Measurements from ENCODE around the gene METTL26.
A peak's percentile ranks its signal among the peaks of the same experiment; 100 is the strongest.

Gene METTL26

DNA sequence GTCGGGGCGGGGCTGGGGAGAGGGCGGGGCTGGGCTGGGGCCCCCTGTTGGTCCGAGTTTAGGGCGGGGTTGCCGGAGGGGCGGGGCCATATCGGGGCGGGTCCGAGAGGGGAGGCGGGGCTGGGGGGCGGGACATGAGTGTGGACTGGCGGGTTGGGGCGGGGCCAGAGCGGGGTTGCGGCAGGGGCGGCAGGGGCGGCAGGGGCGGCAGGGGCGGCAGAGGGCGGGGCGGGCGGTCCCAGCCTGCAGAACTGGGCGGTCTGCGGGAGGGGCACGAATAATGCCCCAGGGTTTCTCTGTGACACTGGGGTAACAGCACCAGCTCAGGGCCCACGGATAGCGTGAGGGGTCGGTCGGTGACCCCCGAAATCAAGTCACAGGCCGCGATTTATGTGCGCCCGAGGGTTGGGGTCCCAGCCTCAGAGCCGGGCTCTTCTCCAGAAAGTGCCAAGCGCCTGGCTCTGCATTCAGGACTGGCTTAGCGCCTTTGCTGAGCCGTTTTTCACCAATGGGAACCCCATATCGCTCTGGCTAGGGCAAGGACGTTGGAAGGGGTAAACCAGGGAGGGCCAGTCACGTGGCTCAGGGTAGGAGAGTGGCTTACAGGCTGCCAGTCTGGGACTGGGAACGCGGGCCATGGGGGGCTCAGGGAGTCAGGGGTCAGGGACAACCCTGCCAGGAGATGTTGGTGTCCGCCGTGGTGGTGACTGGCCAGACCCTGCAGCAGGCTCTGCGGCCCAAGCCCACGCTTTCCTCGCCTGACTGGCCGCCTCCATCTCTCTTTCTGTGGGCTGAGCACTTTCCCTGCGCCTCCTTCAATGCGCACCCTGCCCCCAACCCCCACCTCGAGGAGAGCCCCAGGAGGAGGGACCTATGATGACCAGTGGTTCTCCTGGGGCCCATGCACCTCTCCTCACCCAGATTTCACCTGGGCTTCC is 1.2 kb upstream of the METTL26 start:
- DNase-seq: peak; percentile 87 to 91

DNA sequence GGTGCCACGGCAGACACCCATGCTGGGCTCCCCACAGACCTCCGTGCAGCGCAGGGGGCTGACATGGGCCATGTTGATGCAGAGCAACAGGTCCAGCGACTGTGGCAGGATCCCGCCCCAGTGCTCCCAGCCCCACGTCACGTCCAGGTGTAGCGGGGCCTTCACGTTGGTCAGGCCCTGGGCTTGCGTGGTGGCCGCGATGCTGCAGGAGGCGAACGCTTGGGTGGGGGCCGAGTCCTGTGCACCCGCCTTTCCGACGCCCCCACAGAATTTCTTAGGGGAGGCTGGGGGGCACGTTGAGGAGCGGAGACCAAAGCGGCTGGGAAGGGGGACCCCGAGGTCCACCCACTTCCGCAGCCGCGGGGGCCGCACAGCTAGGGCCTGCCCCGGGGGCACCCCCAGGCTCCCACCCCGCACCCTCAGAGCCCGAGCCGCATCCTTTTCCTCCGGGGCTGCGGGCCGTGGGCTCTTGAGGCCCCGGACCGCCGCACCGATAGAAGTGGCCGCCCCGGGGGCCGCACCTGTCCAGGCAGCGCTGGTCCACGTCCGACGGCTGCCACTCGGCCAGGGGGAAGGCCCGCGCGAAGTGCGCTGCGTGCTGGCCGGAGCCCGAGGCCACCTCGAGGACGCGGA is 416 bp downstream of the METTL26 start:
- DNase-seq: no peak

DNA sequence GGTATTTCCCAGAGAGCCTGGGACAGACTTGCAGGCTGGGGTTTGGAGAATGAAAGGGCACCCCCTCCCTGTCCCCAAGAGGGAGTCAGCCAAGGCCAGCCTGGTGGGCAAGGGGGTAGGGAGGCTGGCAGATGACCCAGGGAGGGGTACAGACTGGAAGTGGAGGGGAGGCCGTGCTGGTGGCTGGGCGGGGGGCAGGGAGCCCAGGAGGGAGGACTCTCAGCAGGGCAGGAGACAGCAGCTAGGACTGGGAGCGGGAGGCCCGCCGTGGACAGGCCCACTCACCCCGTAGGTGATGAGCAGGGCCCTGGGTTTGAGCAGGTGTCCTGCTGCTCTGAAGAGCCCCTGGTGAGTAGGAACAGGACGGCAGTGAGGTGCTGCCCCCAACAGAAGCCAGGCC is 1.1 kb downstream of the METTL26 start:
- no peak for DNase-seq

DNA sequence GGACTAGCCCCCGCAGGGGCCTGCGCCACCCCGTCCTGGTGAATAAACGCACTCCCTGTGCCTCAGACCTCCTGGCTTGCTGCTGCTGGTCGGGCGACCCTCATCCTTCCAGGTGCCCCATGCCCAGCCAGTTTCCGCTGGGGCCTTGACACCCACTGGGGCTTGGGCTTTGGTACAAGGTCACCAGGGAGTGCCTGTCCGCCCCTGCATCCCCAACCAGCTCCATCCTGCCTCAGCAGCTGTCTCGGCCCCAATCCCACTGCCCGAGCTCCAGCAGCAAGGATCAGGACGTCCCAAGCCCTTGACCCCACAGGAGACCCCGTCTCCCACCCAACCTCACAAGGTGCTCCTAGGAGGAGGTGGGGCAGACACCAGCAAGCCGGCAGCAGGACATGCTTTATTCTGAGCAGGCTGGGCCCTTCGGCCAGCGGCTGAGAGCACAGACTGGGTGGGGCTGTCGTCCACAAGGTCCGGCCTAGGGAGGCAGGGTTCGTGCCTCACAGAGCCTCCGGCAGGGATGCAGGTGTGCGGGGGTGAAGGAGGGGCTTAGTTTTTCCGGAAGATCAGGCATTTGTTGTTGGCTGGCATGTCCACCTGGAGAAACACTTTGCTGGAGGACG is 1.9 kb downstream of the METTL26 start:
- no peak for DNase-seq

DNA sequence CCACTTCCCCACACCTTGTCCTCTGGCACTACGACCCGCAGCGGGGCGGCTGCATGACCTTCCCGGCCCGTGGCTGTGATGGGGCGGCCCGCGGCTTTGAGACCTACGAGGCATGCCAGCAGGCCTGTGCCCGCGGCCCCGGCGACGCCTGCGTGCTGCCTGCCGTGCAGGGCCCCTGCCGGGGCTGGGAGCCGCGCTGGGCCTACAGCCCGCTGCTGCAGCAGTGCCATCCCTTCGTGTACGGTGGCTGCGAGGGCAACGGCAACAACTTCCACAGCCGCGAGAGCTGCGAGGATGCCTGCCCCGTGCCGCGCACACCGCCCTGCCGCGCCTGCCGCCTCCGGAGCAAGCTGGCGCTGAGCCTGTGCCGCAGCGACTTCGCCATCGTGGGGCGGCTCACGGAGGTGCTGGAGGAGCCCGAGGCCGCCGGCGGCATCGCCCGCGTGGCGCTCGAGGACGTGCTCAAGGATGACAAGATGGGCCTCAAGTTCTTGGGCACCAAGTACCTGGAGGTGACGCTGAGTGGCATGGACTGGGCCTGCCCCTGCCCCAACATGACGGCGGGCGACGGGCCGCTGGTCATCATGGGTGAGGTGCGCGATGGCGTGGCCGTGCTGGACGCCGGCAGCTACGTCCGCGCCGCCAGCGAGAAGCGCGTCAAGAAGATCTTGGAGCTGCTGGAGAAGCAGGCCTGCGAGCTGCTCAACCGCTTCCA is 2.6 kb downstream of the METTL26 start:
- DNase-seq: no peak

DNA sequence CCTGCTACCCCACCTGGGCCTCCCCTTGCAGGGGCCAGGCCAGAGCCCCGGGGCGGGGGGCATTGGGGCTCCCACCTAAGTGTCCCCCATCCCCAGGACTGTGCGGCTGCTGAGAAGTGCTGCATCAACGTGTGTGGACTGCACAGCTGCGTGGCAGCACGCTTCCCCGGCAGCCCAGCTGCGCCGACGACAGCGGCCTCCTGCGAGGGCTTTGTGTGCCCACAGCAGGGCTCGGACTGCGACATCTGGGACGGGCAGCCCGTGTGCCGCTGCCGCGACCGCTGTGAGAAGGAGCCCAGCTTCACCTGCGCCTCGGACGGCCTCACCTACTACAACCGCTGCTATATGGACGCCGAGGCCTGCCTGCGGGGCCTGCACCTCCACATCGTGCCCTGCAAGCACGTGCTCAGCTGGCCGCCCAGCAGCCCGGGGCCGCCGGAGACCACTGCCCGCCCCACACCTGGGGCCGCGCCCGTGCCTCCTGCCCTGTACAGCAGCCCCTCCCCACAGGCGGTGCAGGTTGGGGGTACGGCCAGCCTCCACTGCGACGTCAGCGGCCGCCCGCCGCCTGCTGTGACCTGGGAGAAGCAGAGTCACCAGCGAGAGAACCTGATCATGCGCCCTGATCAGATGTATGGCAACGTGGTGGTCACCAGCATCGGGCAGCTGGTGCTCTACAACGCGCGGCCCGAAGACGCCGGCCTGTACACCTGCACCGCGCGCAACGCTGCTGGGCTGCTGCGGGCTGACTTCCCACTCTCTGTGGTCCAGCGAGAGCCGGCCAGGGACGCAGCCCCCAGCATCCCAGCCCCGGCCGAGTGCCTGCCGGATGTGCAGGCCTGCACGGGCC is 3.4 kb downstream of the METTL26 start:
- DNase-seq: no peak

DNA sequence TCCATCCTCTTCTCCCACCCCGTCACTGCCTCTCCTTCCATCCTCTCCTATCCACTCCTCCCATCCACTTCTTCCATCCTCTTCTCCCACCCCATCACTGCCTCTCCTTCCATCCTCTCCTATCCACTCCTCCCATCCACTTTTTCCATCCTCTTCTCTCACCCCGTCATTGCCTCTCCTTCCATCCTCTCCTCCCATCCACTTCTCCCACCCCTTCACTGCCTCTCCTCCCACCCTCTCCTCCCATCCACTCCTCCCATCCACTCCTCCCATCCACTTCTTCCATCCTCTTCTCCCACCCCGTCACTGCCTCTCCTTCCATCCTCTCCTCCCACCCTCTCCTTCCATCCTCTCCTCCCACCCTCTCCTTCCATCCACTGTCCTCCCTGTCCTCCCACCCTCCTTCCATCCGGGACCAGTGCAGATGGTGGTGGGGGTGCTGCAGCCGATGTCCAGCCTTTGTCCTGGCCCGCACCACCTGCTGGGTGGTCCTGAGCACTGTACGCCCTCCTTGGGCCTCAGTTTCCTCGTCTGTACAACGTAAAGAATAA is 4.2 kb downstream of the METTL26 start:
- no peak for DNase-seq

DNA sequence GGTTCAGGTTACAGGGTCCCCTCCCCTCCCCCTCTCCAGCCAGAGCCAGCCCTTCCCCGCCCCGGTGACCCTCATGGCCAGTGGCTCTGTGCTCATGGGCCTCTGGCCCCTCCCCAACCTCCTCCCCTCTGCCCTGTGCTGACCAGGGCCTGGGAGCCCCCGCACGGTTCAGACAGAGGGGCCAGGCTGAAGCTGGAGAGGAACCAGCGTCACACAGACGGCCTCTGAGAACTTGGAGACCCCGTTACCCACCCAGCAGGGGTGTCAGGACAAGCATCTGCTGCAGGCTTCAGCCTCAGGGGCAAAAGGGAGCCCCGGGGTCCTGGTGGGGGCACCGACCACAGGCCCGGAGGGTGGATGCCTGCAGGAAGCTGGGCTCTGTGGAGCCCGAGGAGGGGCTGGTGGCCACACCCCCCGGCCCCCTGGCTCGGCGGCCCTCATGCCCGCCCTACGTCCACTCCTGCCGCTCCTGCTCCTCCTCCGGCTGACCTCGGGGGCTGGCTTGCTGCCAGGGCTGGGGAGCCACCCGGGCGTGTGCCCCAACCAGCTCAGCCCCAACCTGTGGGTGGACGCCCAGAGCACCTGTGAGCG is 5.2 kb downstream of the METTL26 start, which contains the start of gene WFIKKN1:
WFIKKN1 (plus strand) TSS at position 171 of the 591 bp plus-strand sequence; CDS start at position 440, 269 bp downstream.
- DNase-seq: no peak

DNA sequence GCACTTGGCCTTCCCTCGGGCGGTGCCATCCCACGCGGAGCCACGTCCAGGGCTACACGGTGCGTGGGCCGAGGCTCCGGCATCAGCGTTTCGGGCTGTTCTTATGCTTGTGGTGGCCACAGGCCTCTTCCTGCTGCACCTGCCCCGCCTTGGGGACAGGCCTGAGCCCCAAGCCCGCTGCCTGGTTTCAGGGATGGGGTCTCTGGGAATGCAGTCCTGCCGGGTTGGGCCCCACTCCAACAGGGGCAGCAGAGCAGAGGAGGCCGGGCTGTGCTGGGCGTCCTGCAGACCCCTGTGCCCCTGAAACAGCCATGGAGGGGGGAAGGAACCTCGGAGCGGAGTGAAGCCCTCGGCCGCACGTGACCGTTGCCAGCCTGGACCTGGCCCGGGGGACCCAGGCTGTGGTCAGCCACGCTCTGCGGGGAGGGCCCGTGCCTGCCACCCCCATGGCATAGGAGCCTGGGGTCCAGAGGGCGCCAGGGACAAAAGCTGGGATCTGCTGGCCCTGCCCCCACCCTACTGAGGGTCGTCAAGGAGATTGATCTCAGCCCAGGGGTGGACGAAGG is 5.8 kb downstream of the METTL26 start:
- DNase-seq: no peak

DNA sequence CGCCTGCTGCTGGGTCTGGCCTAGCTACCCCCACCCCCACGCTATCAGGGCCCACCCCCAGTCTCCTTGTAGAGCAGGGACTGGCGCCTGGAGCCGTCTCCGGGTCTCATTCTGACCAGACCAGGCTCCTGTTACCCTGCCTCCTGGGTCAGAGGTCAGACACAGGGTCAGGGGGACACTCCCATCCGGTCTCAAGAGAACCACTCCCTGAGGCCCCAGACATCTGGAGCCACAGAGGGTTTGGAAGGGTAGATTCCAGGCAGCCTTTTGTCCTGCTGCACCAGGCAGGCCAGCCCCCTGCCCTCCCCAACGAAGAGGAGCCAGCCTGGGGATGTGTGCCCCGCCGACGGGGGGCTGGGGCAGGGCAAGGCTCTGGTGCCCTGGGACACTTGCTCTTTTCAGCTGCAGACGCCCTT is 6.3 kb downstream of the METTL26 start:
- DNase-seq: no peak

DNA sequence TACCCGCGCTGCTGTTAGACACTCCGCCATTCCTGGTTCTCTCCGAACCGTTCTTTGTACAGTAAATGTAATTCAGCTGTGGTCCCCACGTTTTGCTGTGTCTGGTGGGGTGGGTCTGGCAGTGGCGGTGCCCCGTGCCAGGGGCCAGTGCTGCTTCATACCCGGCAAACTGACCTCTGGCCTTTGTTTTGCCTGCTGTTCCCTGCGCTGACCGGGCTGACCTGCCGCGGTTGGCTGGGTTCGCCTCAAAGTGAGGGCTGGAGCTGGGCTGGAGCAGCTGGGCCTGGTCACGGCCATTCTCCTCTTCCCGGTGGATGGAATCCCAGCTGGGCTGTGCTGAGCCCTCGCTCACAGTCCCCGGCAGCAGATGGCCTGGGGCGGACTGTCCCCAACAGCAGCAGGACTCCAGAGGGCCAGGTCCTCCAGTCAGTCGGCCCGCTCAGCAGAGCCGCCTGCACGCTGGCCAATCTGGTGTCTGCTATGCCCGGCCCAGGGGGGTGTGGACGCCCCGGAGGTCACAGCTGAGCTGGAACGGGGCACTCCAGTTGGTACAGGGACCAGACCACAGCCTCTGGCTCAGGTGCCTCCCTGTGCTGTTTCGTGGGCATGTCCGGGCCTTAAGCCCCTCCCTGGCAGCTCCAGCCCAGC is 6.8 kb downstream of the METTL26 start:
- DNase-seq: no peak

DNA sequence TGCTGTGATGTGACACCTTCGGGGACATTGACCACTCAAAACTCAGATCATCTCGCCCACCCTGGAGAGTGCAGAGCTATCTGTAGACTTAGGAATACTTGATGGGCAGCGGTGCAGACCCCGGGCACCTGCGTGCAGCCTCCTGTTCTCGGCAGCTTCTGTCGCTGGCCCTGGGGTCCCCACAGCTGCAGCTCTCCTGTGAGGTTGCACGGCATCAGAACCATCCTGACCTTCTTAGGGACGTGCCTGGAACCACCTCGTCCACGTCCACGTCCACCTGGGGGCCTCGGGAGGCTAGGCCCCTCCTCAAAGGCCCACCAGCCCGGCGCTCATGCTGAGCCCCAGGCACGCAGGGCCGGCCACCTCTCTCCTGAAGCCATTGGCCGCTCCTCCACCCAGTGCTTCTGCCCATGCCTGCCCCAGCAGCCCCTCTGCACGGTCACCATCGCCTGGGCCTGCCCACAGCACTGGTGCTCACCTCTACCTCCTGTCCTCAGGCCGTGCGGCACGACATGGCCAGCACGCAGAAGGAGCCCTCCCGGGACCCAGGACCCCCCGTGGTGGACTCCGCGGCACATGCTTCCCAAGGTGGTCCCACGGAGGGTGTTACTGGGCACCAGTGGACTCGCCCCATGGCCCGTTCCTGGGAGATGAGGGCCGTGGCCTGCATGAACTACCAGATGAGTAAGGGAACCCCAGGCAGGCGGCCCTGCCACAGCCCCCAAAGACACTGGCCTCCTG is 7.6 kb downstream of the METTL26 start:
- no peak for DNase-seq

DNA sequence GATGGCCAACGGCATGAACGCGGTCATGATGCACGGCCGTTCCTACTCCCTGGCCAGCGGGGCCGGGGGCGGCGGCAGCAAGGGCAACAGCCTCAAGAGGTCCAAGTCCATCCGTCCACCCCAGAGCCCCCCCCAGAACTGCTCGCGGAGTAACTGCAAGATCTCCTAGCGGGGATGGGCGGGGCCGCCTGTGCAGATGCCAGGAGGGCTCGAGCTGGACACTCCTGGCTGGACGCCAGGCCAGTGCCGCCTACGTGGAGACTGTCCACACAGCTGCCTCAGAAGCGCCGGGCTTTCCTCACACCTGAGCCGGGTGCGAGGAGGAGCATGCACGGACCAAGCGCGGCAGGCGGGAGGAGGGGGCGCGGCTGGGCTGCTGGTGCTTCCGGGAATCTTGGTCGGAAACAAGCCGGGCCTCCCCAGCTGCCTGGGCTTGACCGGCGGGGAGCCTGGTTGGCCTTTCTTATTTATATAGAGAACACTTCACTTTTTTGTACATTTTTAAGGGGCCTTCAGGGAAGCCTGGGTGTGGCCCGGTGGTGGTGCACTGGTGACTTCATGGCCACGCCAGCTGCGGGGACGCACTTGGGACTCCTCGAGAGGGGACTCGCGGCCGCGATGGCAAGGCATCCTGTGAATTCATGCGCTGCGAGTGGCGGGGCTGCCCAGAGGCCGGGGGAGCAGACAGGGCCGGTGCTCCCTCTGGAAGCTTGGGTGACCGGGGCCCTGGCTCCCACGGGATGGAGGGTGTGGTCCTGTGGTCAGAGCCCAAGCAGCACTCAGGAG is 8.5 kb downstream of the METTL26 start:
- DNase-seq: no peak

DNA sequence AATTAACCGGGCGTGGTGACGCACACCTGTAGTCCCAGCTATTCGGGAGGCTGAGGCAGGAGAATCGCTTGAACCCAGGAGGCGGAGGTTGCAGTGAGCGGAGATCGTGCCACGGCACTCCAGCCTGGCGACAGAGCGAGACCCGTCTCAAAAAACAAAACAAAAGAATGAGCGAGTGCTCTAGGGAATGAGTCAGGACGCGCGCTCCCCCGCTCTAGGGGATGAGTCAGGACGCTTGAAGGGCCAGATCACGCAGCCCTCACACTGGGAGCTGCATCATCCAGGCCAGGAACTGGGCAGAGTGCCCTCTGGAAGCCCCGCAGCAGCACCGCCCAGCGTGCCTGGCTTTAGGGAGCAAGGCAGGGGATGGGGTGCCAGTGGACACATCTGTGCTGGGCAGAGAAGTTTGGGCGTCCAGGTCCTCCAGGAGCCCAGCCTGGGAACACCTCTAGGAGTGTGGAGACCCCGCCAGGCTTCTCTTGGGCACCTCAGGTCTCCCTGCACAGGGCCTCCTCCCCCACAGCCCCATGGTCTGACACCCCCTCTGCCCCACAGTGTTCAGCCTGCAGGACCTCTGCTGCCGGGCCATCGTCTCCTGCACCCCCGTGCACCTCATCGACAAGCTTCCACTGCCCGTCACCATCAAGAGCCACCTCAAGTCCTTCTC is 9.2 kb downstream of the METTL26 start:
- no peak for DNase-seq

DNA sequence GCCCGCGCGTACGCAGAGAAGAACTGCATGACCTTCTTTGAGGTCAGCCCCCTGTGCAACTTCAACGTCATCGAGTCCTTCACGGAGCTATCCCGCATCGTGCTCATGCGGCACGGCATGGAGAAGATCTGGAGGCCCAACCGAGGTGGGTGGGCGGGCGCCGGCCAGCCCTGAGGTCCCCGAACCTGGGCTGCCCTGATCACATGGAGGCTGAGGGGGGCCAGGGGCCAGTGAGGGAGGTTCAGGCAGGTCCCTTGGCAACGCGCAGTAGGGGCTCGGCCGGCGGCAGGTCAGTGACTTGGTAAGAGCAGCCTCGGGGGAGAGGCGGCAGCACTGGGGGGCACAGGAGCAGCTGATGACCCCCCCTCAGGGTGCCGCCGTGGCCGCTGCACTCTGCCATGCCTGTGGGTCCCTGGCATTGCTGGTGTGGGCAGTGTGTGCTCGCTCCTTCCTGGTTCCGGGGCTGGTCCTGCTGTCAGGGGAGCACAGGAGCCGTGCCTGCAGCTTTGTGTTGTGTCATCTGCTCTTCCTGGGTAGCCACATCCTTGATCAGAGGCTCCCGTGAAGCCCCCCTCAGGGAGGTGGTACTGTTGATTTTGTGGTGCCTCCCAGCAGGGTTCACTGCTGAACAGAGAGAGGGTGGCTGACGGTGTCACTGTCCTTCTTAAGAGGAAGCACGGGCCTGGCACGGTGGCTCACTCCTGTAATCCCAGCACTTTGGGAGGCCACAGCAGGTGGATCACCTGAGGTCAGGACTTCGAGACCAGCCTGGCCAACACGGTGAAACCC is 9.9 kb downstream of the METTL26 start:
- DNase-seq: no peak

DNA sequence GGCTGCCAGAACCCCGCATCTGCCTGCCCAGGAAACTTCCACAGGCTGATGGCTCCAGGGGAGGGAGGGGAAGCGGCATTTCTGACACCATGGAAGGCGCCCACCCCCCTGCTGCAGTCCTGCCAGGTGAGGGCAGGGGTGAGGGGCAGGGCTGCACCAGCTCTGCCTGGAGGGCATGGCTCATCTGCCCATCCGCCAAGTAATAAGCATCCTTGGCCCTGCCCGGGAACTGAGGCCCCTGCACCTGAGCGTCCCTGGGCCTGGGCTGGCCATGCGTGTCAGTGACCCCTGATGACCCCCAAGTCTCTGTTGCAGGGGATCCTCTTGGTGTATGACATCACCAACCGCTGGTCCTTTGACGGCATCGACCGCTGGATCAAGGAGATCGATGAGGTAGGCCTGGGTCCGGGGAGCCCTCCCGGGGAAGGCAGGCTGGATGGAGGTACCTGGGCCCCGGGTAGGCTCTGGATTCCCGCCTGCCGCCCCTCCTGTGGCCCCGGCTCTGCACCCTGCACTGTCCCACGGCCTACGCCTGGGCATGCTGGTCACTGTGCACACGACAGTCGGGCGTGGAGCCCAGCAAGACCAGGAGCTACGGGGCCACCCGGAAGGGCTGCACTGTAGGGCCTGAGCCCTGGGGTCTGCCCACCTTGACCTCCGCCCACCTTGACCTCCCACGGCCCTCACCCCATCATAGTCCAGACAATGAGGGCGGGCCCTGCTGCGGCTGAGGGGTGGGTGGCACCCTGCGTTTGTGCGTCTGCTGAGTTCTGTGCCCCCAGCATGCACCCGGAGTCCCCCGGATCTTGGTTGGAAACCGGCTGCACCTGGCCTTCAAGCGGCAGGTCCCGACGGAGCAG is 10.8 kb downstream of the METTL26 start:
- DNase-seq: no peak

All from CD4-positive, alpha-beta T cell treated with Interleukin-4 for 1 hour (primary cell).